Body of pancreas (tissue), 4 donors: ENCODE data around the gene NRG3. TPM values are rescaled to one million over a fixed set of nuclear protein-coding genes. Genes with fewer than 3 reads are reported as not detected.
A peak's percentile ranks its signal among the peaks of the same experiment; 100 is the strongest.

ENCODE experiments used
- ATAC-seq: fragments of 150-250 bp; one replicate; pipeline ENCODE4 v1.9.1; 2016
- DNase-seq, 4 donors: peaks; one replicate each; pipeline ENCODE4 v3.0.0-alpha.2; 2019
- H3K27ac ChIP-seq, 4 donors: fragments of 200-600 bp; sonication (generic); 1 replicate in 3 of 4; 2 replicates in 1 of 4; pipeline versions ENCODE4 v1.5.1 to v1.6.1; 2016 to 2019; ENCODE audit warnings: mild to moderate bottlenecking in 1 of 4, mixed read lengths in 1 of 4, moderate library complexity in 1 of 4
- H3K27me3 ChIP-seq, 2 donors: fragments of 200-600 bp; sonication (generic); one replicate each; pipeline ENCODE4 v1.6.0; 2016; ENCODE audit warnings: mild to moderate bottlenecking in 1 of 2
- H3K36me3 ChIP-seq, 2 donors: fragments of 200-600 bp; sonication (generic); replicated peaks in 1 of 2; 2 replicates each; pipeline ENCODE4 v1.5.1; 2016; ENCODE audit warnings: low read depth in 2 of 2; ENCODE audit not compliant: insufficient read depth in 1 of 2
- H3K4me1 ChIP-seq: fragments of 200-600 bp; sonication (generic); one replicate; pipeline ENCODE4 v1.6.0; 2016
- H3K4me3 ChIP-seq, 2 donors: fragments of 200-600 bp; sonication (generic); 1 replicate in 1 of 2; 2 replicates in 1 of 2; pipeline ENCODE4 v1.5.1; 2016 to 2019
- H3K9me3 ChIP-seq, 3 donors: fragments of 200-600 bp; sonication (generic); 1 replicate in 2 of 3; 2 replicates in 1 of 3; pipeline ENCODE4 v1.5.1; 2016
- CTCF ChIP-seq, 7 experiments: fragments of 450-650 bp in 4 of 7; fragments of 200-600 bp in 3 of 7; sonication (generic) in 3 of 7; IDR thresholded peaks; one replicate each; pipeline ENCODE4 v1.5.1; 2016 to 2019; ENCODE audit warnings: antibody characterized with exemption in 7 of 7
- POLR2A ChIP-seq, 3 donors: fragments of 450-650 bp; IDR thresholded peaks; one replicate each; pipeline ENCODE4 v1.6.1; 2016; ENCODE audit warnings: antibody characterized with exemption in 3 of 3, mild to moderate bottlenecking in 2 of 3
- WGBS, 2 donors: methylation state at CpG; one replicate each; pipeline ENCODE4 v1.1.5; 2017; 5-methylcytosine and 5-hydroxymethylcytosine counted together
- intact Hi-C: fragments of 100-400 bp; cut with DNase I; formaldehyde crosslinking; loops from one replicate; pipeline ENCODE4 v1.15.1; 2023
- total RNA-seq, 2 donors: library from RNA; depleted of rRNA; stranded (reverse); fragments of >200 nt; gene quantifications; one replicate each; pipeline ENCODE4 v1.1.0, GENCODE V29; 2016

The NRG3 gene
- total RNA-seq, 2 donors from 2014 or later = 0.26 TPM; not detected in 1

- intact Hi-C loops = no loop called here
- no peak for TF ChIP-seq CTCF (IDR thresholded peaks at IDR 0.05)
- TF ChIP-seq POLR2A (IDR thresholded peaks at IDR 0.05) = no peak
- 66 to 67% methylated on average over 5 of the region's 5 CpGs for WGBS, 2 donors
- Histone ChIP-seq H3K27me3 (no peaks in the 10 kb centered on the region), H3K9me3 (no peaks in the 10 kb centered on the region), H3K4me3 (no peak overlapping the region), H3K36me3 (no peaks in the 10 kb centered on the region), H3K27ac (no peak overlapping the region), H3K4me1 (no peaks in the 10 kb centered on the region)
- DNase-seq (no peak), ATAC-seq (no peak)
Observed at GRCh38 chr10:81917666-81918065, 42.7 kb downstream of the NRG3 start.

GRCh38 chr10:81918766-81919165, 43.8 kb downstream of the NRG3 start:
- TF ChIP-seq POLR2A (IDR thresholded peaks at IDR 0.05) (no peak), CTCF (IDR thresholded peaks at IDR 0.05) (no peak)
- H3K9me3 ChIP-seq = no peaks in the 10 kb centered on the region
- H3K27ac ChIP-seq = no peak overlapping the region
- 18 to 29% methylated on average over 1 of the region's 1 CpG for WGBS, 2 donors
- intact Hi-C loops = no loop called here
- H3K4me3 ChIP-seq = no peak overlapping the region
- H3K36me3 ChIP-seq = no peaks in the 10 kb centered on the region
- no peaks in the 10 kb centered on the region for H3K4me1 ChIP-seq
- no peak for DNase-seq
- no peak for ATAC-seq
- H3K27me3 ChIP-seq = no peaks in the 10 kb centered on the region

GRCh38 chr10:81920213-81920829, 45.3 kb downstream of the NRG3 start:
- intact Hi-C loops = no loop called here
- ATAC-seq (no peak), DNase-seq (peak in 2 of 4 donors; percentile 1 to 26)
- Histone ChIP-seq H3K27ac (no peak overlapping the region), H3K9me3 (no peaks in the 10 kb centered on the region), H3K4me1 (no peaks in the 10 kb centered on the region), H3K36me3 (no peaks in the 10 kb centered on the region), H3K27me3 (no peaks in the 10 kb centered on the region), H3K4me3 (no peak overlapping the region)
- 46 to 53% methylated on average over 3 of the region's 3 CpGs for WGBS, 2 donors
- TF ChIP-seq POLR2A (IDR thresholded peaks at IDR 0.05) (no peak), CTCF (IDR thresholded peaks at IDR 0.05) (peak in 6 of 7 experiments; percentile 24 to 34 (median 27))

GRCh38 chr10:81928119-81928518, 53.1 kb downstream of the NRG3 start:
- intact Hi-C loops = no loop called here
- Histone ChIP-seq H3K4me3 (no peak overlapping the region), H3K36me3 (no peaks in the 10 kb centered on the region), H3K4me1 (no peaks in the 10 kb centered on the region), H3K27me3 (no peaks in the 10 kb centered on the region), H3K27ac (no peak overlapping the region), H3K9me3 (no peaks in the 10 kb centered on the region)
- no peak for DNase-seq
- TF ChIP-seq CTCF (IDR thresholded peaks at IDR 0.05) (no peak), POLR2A (IDR thresholded peaks at IDR 0.05) (no peak)
- 100% methylated on average over 1 of the region's 1 CpG for WGBS, 2 donors
- ATAC-seq = no peak

- Histone ChIP-seq H3K27ac (no peak overlapping the region), H3K9me3 (no peaks in the 10 kb centered on the region), H3K27me3 (no peaks in the 10 kb centered on the region), H3K4me3 (no peak overlapping the region), H3K36me3 (no peaks in the 10 kb centered on the region), H3K4me1 (no peaks in the 10 kb centered on the region)
- TF ChIP-seq CTCF (IDR thresholded peaks at IDR 0.05) (no peak), POLR2A (IDR thresholded peaks at IDR 0.05) (no peak)
- intact Hi-C loops = no loop called here
- ATAC-seq (no peak), DNase-seq (no peak)
- WGBS, 2 donors = 57 to 59% methylated on average over 2 of the region's 2 CpGs
Observed at GRCh38 chr10:81943583-81943982, 68.6 kb downstream of the NRG3 start.
